HG03520 (cell line): ENCODE results near the gene MCM9.

Source experiments
- ATAC-seq: cut with Tn5 transposase; IDR thresholded peaks from one replicate; pipeline ENCODE4 v1.9.1; 2021; ENCODE audit warnings: mild to moderate bottlenecking, moderate library complexity; ENCODE audit not compliant: unreplicated experiment

The MCM9 gene

DNA sequence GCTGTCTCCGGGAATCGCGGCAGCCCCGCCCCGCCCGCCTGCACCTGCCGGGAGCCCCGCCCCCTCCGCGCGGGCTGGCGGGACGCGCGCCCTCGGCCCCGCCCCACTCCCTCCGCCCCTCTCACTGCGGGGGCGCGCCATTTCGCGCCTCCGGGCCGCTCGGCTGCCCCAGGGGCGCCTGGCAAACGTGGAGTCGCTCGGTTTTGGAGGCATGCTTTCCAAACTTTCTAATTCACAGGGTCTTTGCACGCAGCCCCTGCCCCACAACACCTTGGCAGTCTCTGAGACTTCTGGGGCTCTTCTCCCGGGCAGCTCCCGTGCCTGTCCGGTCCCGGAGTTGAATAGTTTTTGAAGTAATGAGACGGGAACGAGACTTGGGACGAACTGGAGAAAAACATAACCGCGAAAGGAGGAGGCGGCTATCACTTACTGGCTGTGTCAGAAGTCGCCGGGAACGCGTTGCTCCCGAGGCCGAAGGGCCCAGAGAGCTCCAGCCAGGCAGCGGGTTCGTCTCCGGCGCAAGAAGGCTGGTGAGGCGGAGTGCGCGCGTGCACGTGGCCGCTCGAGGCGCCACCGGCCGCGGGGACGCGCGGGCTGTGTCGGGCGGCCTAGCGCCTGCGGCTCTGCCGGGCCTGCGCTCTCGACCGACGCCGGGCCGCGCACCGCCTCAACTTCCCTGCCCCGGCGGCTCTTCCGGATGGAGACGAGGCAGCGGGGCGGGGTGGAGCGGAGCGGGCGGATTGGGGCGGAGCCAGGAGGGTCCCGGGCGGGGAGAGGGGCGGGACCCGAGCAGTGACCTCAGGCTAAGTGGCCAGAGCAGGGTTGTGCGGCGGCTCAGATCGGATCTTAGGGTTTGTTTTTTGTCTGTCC lies at the start of gene MCM9:
Gene MCM9, minus strand, starts transcription at position 699 of the 870 bp plus-strand sequence. CDS start 3,436 bp downstream, outside the sequence.
- peak; percentile 94 for ATAC-seq

DNA sequence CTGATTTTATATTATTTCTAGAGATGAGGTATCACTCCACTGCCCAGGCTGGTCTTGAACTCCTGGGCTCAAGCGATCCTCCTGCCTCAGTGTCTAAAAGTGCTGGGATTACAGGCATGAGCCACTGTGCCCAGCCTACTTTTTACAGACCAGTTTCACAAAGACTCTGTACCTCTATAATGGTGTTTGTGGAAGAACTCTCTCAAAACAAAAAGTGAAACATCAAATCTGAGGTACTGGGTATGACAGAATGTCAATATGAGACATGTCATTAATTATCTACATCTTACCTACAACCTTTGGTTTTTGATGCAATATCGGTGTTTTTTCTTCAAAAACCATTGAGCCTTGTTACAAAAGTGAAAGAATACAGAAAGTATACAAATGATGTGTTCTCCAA lies 49.4 kb upstream of the MCM9 start:
- ATAC-seq = peak; percentile 48

DNA sequence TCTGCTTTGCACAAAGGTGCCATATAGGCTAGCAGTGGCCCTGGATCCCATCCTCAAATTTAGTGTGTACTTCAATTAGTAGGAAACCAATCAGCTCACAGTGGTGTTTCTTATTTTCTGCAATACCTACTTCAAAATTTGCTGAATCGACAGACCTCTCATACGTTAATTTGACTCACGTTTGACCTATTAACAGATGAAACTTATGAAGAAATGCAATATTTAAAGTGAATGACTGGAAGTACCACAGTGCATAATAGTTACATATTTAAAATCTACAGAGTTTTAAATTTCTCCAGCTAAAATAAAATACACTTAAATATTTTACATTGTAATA lies 47.6 kb upstream of the MCM9 start:
- no peak for ATAC-seq

DNA sequence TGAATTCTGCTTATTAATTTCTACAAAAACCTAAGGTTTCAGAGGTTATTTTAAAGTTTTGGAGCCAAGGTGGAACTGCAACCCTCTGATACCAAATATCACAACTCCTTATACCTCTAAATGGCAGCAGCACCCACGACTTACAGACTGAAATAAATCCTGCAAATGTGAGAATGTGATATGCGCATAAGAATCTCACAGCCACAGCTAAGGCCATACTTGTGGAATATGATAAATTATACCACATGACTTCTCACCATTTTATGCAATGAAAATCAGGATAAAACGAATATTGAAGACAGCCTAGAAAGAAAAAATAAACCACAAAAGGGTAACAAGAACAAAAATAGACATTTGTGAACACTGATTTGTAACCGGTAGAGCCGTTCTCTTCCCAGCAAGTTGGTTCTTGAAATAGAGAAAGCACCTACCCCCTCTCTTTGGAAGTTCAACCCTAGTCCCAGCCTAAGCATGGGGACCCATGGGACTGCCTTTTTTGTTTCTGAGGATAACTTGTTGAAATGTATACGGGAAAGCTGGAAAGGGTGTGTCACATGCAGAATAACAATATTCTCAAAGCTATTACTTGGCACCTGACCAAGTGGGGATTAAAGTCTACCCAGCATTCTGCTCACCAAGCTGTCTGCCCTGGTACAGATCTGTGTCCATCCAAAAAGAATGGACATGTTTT lies 47.1 kb upstream of the MCM9 start:
- no peak for ATAC-seq

DNA sequence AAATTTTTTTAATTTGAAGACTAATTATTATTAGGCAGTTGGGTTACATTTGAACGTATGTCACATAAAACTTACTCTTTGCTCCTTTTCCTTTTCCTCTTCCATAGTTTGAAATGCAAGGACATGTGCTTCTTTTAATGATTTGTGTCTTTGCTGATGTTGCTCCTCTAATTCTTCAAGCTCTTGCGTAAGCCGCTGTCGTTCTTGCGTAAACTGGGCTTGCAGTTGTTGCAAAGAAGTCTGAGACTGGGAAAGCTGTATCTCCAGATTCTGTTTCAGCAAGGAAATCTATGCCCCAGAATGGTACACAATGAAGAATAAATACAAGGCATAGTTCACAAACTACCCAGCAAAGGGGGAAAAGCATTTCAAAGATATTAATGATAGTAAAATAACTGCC lies 45.1 kb upstream of the MCM9 start:
- no peak for ATAC-seq

DNA sequence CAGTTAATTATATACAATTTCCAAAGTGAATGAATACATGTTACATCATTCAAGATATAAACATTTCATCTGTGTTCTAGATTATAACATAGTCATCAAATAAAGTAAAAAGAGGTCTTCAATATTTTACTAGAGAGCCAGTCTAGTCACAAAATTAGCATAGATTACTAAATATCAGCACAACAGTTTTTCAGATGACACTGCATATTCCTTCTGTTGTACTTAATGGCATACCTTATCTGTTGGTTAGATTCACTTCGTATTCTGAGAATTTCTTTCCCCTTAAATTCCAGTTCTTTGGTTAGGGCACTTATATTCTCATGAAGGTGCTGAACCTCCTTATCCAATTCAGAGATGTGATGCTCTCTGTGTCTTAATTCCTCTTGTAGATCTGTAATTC lies 39.8 kb upstream of the MCM9 start:
- no peak for ATAC-seq

DNA sequence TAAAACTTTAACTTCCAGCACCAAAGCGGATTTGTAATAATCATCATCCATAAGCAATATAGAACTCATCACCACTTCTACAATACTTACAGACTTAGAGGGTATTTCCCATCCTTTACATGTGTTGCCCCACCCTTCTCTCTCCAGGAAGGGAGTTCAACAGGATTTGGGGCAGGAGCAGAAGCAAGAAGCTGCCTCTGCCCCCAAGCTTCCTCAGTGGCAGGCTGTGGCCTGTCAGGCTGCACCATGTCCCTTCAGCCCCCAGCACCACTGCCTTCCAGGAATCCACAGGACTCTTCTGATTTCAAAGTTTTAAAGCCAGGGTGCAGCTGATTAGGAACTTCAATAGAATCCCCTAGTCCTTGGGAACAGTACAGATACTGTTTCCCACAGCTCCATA lies 36.7 kb upstream of the MCM9 start:
- ATAC-seq = no peak

DNA sequence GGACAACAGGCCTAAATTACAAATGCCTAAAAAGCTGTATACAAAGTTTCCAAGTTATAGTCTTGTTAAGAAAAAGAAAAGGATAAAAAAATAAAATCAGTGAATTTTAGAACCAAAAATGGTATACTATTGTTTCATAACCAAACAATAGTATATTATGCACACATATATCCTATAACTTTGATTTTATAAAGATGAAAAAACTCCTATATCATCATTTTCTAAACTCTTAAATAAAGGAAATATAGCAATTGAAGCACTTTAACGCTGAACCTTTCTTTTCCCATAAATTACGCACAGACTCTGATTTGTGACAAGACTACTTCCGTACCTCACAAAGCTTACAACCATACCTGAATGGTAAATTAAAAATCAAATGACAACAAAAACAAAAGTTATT lies 35.9 kb upstream of the MCM9 start:
- ATAC-seq = no peak

DNA sequence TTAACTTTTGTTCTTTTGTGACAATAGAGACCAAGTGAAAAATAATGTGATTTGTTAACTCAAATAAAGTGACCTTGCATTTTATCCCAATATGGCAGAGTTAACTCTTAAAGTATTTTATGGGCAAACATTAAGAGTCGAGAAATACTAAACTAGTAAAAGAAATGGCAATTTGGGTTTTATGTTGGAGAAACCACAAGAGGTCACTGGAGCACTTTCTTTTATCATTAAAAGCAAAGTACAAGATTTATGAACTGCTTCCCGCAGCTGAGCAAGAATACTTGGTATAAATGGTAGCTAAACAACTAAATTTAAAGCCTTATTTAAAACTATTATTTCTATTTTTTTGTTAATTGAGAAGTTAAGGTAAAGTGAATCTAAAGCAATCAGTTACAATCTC lies 33.5 kb upstream of the MCM9 start:
- ATAC-seq = no peak

DNA sequence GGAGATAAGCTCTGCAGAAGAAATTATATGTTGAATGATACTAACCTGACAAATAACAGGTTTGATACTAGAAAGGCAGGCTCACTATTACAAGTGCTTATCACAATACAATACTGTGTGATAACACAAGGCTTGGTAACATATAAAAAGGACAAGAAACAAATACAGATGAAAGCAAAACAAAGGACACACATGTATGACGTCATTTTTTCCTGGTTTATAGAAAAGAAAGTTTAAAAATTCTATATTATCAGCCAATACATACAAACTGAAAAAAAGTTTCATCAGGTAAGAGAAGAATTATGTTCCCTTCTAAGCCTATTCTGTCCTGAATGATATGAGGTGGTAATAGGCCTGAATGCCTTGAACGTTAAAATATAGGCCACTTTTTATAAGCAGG lies 32.3 kb upstream of the MCM9 start:
- no peak for ATAC-seq

DNA sequence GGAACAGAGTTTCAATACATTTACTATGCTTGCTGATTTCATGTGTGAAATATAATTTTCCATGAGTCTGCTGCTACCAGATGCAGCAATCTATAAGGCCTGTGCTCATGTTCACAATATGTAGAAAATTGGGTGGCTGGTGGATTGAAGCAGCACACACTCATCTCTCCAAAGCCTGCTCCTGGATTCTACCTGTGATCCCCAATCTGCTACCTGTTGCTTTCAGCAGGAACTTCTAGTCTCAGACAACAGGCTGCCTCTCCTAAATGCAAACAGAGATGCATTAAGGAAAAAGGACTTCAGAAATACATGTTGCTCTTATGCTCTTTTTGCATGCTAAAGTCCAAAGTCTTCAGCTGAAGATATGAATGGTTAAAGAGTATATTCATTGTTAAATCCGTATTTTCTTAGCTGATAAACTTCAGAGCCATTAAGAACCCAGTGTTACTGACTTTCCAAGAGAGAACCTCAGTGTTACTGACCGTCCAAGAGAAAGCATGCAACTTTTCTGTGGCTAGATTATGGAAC lies 30.9 kb upstream of the MCM9 start:
- no peak for ATAC-seq

DNA sequence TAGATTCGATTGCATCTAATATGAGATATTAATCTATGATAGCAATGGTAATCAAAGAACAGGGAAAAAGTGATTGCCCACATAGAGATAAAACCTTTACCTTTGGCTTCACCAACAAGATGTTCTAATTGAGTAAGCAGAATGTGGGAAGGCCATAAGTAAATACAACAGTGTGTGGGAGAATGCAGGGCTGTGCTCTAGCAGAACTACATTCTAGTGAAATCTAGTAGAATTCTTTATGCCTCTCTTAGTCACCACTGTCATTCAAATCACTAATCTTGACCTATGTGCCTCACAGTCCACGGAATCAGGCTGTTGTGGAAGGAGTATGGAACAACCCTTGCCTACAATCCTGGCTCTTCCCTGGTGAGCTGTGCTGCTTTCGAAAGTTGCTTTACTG lies 30.4 kb upstream of the MCM9 start:
- no peak for ATAC-seq

DNA sequence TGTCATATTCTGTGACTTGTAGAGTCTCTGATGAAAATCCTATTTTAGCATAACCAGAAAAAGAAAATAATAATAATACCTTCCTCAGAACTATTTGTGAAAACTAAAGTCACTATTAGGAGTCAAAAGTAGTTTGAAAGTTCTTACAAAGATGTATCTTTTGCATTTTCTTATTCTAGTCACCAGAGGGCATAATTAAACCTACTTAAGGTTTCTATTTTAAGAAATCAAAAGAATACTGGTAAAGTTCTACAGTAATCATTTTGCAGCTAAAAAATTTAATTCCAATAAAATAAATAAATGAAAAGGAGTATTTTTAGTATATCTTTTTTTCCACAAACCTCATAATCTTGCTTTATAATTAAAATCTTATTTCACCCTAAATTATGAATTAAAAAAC lies 28.0 kb upstream of the MCM9 start:
- ATAC-seq = no peak

DNA sequence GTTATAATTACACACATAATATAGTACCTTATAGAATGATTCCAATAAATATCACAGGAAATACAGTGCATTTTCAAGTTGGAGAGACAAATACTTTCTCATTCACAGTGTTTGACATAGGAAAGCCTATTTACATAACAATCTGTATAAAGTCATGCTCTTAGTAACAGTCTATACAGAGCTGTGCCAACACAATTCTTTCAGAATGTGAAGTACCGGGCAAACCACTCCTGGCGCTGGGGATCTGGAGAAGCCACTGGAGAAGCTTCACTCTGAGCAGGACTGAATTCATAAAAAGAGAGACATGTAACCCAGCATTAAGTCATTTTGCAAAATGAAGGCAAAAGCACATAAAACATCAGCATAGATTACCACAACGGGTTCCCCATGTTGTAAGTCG lies 24.9 kb upstream of the MCM9 start:
- ATAC-seq = no peak

DNA sequence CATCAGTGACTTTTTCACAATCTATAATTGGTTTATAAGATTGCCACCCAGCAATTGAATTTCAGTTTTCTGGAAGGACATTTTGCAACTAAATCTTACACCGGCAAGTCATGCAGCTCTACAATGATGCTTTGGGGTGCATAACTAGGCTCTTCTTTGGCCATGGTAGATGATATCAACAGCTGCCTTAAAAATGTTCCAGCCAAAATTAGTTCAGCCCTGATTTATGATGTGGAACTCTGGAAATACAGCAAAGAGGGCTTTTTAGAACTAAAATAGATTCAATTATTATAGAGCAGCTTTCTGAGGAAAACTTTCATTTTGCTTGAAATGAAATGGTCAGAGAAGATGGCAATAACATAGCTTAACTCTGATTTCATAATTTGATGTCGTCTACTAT lies 18.4 kb upstream of the MCM9 start:
- ATAC-seq = no peak

DNA sequence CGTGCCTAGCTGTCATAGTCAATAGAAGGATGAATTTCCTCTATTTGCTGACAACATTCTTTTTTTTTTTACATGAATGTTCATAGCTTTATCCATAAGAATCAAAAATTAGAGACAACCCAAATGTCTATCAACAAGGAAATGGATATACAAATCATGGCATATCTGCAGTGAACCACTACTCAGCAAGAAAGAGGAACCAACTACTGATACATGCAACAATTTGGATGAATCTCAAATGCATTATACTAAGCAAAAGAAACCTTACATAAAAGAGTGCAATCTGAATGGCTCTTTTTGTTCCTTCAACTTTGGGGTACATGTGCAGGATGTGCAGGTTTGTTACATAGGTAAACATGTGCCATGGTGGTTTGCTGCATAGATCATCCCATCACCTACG lies 17.7 kb upstream of the MCM9 start:
- no peak for ATAC-seq

DNA sequence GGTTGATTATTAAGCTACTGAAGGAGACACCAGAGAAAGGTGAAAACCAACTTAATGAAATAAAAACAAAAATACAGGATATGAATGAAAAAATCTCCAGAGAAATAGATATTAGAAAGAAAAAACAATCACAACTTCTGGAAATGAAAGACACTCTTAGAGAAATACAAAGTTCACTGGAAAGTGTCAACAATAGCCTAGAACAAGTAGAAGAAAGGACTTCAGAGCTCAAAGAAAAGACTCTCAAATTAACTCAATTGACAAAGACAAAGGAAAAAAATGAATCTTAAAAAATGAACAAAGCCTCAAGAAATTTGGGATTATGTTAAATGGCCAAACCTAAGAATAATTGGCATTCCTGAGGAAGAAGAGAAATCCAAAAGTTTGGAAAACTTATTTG lies 10.3 kb upstream of the MCM9 start:
- ATAC-seq = no peak

DNA sequence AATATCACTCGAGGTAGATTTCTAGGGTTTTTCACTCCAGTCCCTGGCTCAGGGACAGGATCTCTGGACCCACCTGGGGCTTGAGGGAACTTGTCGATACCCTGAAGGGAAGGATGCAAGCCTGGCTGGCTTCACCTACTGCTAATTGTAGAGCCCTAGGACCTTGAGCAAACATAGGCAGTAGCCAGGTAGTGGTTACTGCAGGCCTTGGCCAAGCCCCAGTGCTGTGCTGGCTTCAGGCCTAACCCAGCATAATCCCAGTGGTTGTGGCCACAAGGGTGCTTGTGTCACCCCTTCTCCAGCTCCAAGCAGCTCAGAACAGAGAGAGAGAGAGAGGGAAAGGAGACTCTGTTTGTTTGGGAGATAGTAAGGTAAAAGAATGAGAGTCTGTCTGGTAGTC lies 5.8 kb upstream of the MCM9 start:
- ATAC-seq = no peak

DNA sequence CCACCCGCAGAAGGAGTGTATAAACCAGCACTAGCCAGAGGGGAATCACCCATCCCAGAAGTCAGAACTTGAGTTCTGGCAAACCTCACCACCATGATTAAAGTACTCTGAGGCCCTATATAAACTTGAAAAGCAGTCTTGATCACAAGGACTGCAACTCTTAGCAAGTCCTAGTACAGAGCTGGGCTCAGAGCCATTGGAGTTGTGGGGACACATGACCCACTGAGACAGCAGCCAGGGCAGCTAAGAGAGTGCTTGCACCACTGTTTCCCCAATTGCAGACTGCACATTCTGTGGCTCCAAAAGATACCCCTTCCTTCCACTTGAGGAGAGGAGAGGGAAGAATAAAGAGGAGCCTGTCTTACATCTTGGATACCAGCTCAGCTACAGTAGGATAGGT lies 4.7 kb upstream of the MCM9 start:
- no peak for ATAC-seq

DNA sequence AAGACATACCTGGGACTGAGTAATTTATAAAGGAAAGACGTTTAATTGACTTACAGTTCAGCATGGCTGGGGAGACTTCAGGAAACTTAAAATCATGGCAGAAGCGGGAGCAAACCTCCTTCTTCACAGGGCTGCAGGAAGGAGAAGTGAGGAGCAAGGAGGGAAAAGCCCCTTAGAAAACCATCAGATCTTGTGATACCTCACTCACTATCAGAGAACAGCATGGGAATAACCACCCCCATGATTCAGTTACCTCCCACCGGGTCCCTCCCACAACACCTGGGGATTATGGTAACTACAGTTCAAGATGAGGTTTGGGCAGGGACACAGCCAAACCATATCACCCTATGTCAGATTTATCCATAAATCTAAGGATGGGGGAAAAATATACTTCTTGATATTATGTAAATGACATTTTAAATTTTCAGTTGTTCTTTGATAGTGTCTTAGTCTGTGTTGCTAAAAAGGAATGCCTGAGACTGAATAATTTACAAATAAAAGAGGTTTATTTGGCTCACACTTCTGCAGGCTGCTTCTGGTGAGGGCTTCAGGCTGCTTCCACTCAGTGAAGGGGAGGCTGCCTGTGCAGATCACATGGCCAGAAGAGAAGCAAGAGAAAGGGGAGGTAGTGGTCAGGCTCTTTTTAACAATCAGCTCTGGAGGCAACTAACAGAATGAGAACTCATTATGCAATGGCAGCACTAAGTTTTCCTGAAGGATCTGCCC lies 1.2 kb upstream of the MCM9 start:
- no peak for ATAC-seq

DNA sequence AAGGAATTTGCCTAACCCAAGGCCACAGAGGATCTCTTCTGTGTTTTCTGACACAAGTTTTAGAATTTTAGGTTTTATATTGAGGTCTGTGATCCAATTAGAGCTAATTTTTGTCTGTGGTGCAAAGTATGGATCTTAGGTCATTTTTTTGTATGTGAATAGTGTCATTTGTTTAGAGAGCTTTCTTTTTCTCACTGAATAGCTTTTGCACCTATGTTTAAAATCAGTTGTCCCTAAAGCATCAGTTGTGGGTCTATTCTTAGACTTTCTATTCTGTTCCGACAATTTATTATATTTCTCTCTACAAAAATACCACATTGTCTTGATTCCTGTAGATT lies 341 bp upstream of the MCM9 start:
- ATAC-seq = peak; percentile 6
